H1 (cell line): ENCODE data around the gene ADAT3. TPM values are rescaled to one million over a fixed set of nuclear protein-coding genes. Genes with fewer than 3 reads are reported as not detected.

Experiments used
- CTCF ChIA-PET: fragments of 300-600 bp; sonication (Branson Sonifier 250); formaldehyde crosslinking; loops from one replicate; lab custom pipeline; 2021; ENCODE audit not compliant: partially characterized antibody; lab: Charles Lee
- POLR2A ChIA-PET: fragments of 300-600 bp; sonication (Branson Sonifier 250); formaldehyde crosslinking; loops from one replicate; lab custom pipeline; 2021; ENCODE audit warnings: inconsistent platforms; ENCODE audit not compliant: partially characterized antibody; lab: Charles Lee
- DNase-seq, 2 experiments: peaks; one replicate each; pipeline versions ENCODE4 v3.0.0 to v3.0.0-alpha.2; 2010 to 2022; ENCODE audit warnings: low spot score in 2 of 2, low read depth in 1 of 2, mixed read lengths in 1 of 2
- FAIRE-seq: peaks from 2 replicates; lab custom pipeline; 2011; peaks lifted over from hg19 to GRCh38; lab: Jason Lieb, UNC
- H2AFZ ChIP-seq: 2 replicates; pipeline ENCODE4 v1.8.1; 2012; ENCODE audit warnings: low read length, inconsistent platforms
- H2AK5ac ChIP-seq: 2 replicates; pipeline ENCODE4 v1.6.1; 2013; ENCODE audit warnings: low read depth, low read length
- H2BK120ac ChIP-seq: replicated peaks from 2 replicates; pipeline ENCODE3; 2013; ENCODE audit warnings: low read depth, low read length, inconsistent platforms
- H2BK12ac ChIP-seq: 2 replicates; pipeline ENCODE4 v1.6.1; 2013; ENCODE audit warnings: low read depth, low read length
- H2BK15ac ChIP-seq: 2 replicates; pipeline ENCODE4 v1.6.1; 2013; ENCODE audit warnings: low read length
- H2BK20ac ChIP-seq: 2 replicates; pipeline ENCODE4 v1.6.1; 2013; ENCODE audit warnings: low read length
- H2BK5ac ChIP-seq: 2 replicates; pipeline ENCODE4 v1.6.1; 2013; ENCODE audit warnings: low read depth, low read length
- H3K14ac ChIP-seq: 2 replicates; pipeline ENCODE4 v1.6.1; 2013; ENCODE audit warnings: inconsistent platforms; ENCODE audit not compliant: insufficient read length
- H3K18ac ChIP-seq: 2 replicates; pipeline ENCODE4 v1.6.1; 2013; ENCODE audit warnings: low read length; ENCODE audit errors: extremely low read depth
- H3K23ac ChIP-seq: 2 replicates; pipeline ENCODE4 v1.6.1; 2013; ENCODE audit warnings: inconsistent platforms; ENCODE audit not compliant: insufficient read length
- H3K23me2 ChIP-seq: 2 replicates; pipeline ENCODE4 v1.6.1; 2013; ENCODE audit warnings: low read depth, low read length
- H3K27ac ChIP-seq: 2 replicates; pipeline ENCODE4 v1.6.1; 2011; ENCODE audit warnings: low read depth, low read length, inconsistent platforms
- H3K27me3 ChIP-seq, 4 experiments: replicated peaks in 1 of 4; 1 replicate in 1 of 4; 2 replicates in 3 of 4; pipeline versions ENCODE4 v1.6.1 to v1.8.1; 2011 to 2013; ENCODE audit warnings: low read length in 3 of 4, mild to moderate bottlenecking in 3 of 4, inconsistent platforms in 2 of 4, mixed read lengths in 2 of 4, moderate library complexity in 1 of 4; ENCODE audit not compliant: control insufficient read depth in 3 of 4, insufficient read depth in 3 of 4; ENCODE audit errors: extremely low read depth in 1 of 4
- H3K36me3 ChIP-seq, 4 experiments: 2 replicates each; pipeline versions ENCODE4 v1.6.1 to v1.8.1; 2011 to 2013; ENCODE audit warnings: mild to moderate bottlenecking in 4 of 4, low read length in 3 of 4, moderate library complexity in 2 of 4, control low read depth in 1 of 4, inconsistent platforms in 1 of 4; ENCODE audit not compliant: insufficient read depth in 4 of 4, control insufficient read depth in 2 of 4
- H3K4ac ChIP-seq: replicated peaks from 2 replicates; pipeline ENCODE3; 2013; ENCODE audit warnings: low read length, low read depth, mixed read lengths, inconsistent platforms; ENCODE audit not compliant: insufficient read length
- H3K4me1 ChIP-seq, 4 experiments: replicated peaks in 1 of 4; 1 replicate in 1 of 4; 2 replicates in 3 of 4; pipeline versions ENCODE4 v1.6.1 to v1.8.1; 2011 to 2013; ENCODE audit warnings: low read length in 3 of 4, inconsistent platforms in 2 of 4, mixed read lengths in 1 of 4; ENCODE audit not compliant: insufficient read depth in 4 of 4, control insufficient read depth in 3 of 4
- H3K4me2 ChIP-seq, 2 experiments: 2 replicates each; pipeline versions ENCODE4 v1.6.1 to v1.8.1; 2011 to 2013; ENCODE audit warnings: low read depth in 2 of 2, low read length in 2 of 2, control low read depth in 1 of 2, inconsistent platforms in 1 of 2, mild to moderate bottlenecking in 1 of 2; ENCODE audit not compliant: insufficient read depth in 1 of 2
- H3K4me3 ChIP-seq, 4 experiments: fragments of 200-600, 300-600 bp in 1 of 4; sonication (generic), shearing (Covaris generic), sonication (Bioruptor Twin) in 1 of 4; 2 replicates each; pipeline versions ENCODE4 v1.5.1 to v1.8.1; 2011 to 2016; ENCODE audit warnings: low read length in 4 of 4, low read depth in 3 of 4, control low read depth in 2 of 4, inconsistent platforms in 2 of 4, mild to moderate bottlenecking in 2 of 4, mixed read lengths in 1 of 4, moderate library complexity in 1 of 4; ENCODE audit not compliant: insufficient read depth in 2 of 4; ENCODE audit errors: extremely low read depth in 1 of 4
- H3K56ac ChIP-seq: replicated peaks from 2 replicates; pipeline ENCODE3; 2013; ENCODE audit warnings: low read depth, mild to moderate bottlenecking, mixed read lengths, low read length, inconsistent platforms; ENCODE audit not compliant: insufficient read length
- H3K79me1 ChIP-seq: 2 replicates; pipeline ENCODE4 v1.6.1; 2013; ENCODE audit warnings: low read depth, low read length, control low read depth
- H3K79me2 ChIP-seq, 2 experiments: 2 replicates each; pipeline versions ENCODE4 v1.6.1 to v1.8.1; 2012 to 2013; ENCODE audit warnings: low read length in 2 of 2, mild to moderate bottlenecking in 2 of 2, inconsistent platforms in 1 of 2; ENCODE audit not compliant: insufficient read depth in 2 of 2, control insufficient read depth in 1 of 2
- H3K9ac ChIP-seq, 4 experiments: replicated peaks in 1 of 4; 1 replicate in 1 of 4; 2 replicates in 3 of 4; pipeline versions ENCODE4 v1.6.1 to v1.8.1; 2011 to 2013; ENCODE audit warnings: low read depth in 3 of 4, low read length in 3 of 4, control low read depth in 2 of 4, mild to moderate bottlenecking in 2 of 4, moderate library complexity in 2 of 4, inconsistent platforms in 1 of 4; ENCODE audit errors: extremely low read depth in 1 of 4
- H3K9me3 ChIP-seq, 2 experiments: 2 replicates each; pipeline versions ENCODE4 v1.6.1 to v1.8.1; 2012 to 2013; ENCODE audit warnings: mild to moderate bottlenecking in 2 of 2, moderate library complexity in 2 of 2, control low read depth in 1 of 2, inconsistent platforms in 1 of 2, low read depth in 1 of 2, low read length in 1 of 2, mixed read lengths in 1 of 2; ENCODE audit not compliant: insufficient read depth in 2 of 2
- H4K20me1 ChIP-seq, 2 experiments: replicated peaks in 1 of 2; 2 replicates each; pipeline versions ENCODE3 to v1.8.1; 2011 to 2013; ENCODE audit warnings: inconsistent platforms in 2 of 2, low read length in 2 of 2, mild to moderate bottlenecking in 1 of 2; ENCODE audit not compliant: insufficient read depth in 2 of 2, control insufficient read depth in 1 of 2
- H4K5ac ChIP-seq: 2 replicates; pipeline ENCODE4 v1.6.1; 2013; ENCODE audit warnings: low read length, low read depth, mixed read lengths, inconsistent platforms; ENCODE audit not compliant: insufficient read length
- H4K8ac ChIP-seq: 2 replicates; pipeline ENCODE4 v1.8.0; 2013; ENCODE audit warnings: mild to moderate bottlenecking, moderate library complexity, low read length, inconsistent platforms; ENCODE audit not compliant: insufficient read depth; ENCODE audit errors: extremely low read depth
- H4K91ac ChIP-seq: replicated peaks from 2 replicates; pipeline ENCODE3; 2013; ENCODE audit warnings: low read length, mixed read lengths, inconsistent platforms; ENCODE audit not compliant: insufficient read length
- CBX8 ChIP-seq: fragments of 300-800, 300-1000 bp; sonication (generic); IDR thresholded peaks from 2 replicates; pipeline ENCODE4 v1.7.1; 2016; ENCODE audit warnings: low read depth, low read length, borderline replicate concordance
- EP300 ChIP-seq, 2 experiments: IDR thresholded peaks; 1 replicate in 1 of 2; 2 replicates in 1 of 2; pipeline ENCODE4 v1.6.1; 2011 to 2012; ENCODE audit warnings: low read depth in 2 of 2, low read length in 2 of 2, mild to moderate bottlenecking in 2 of 2, borderline replicate concordance in 1 of 2, inconsistent platforms in 1 of 2, moderate library complexity in 1 of 2
- FOSL1 ChIP-seq: IDR thresholded peaks from 2 replicates; pipeline ENCODE4 v1.6.1; 2011; ENCODE audit warnings: mild to moderate bottlenecking, low read depth, low read length, moderate library complexity; ENCODE audit not compliant: insufficient read depth
- KDM5A ChIP-seq: fragments of 200-600 bp; IDR thresholded peaks from 2 replicates; pipeline ENCODE4 v1.7.1; 2012; ENCODE audit warnings: mild to moderate bottlenecking, low read length, inconsistent platforms, mixed read lengths
- SIRT6 ChIP-seq: IDR thresholded peaks from one replicate; pipeline ENCODE4 v1.7.1; 2012; ENCODE audit warnings: low read length, inconsistent platforms
- SRF ChIP-seq: IDR thresholded peaks from 2 replicates; pipeline ENCODE4 v1.6.1; 2011; ENCODE audit warnings: mild to moderate bottlenecking, low read depth, low read length, moderate library complexity
- WGBS, 2 experiments: shearing (Covaris generic) in 1 of 2; methylation state at CpG; one replicate each; pipeline versions ENCODE4 v1.1.6 to v1.1.7; 2013 to 2015; ENCODE audit warnings: low lambda C conversion rate in 2 of 2, mixed read lengths in 2 of 2, inconsistent platforms in 1 of 2, low coverage in 1 of 2, missing lambda C conversion rate in 1 of 2; ENCODE audit not compliant: insufficient replicate concordance in 2 of 2, insufficient coverage in 1 of 2, insufficient read length in 1 of 2; ENCODE audit errors: extremely low coverage in 1 of 2, missing lambda C conversion rate in 1 of 2; 5-methylcytosine and 5-hydroxymethylcytosine counted together
- polyA plus RNA-seq, 7 experiments: library from polyadenylated mRNA; depleted of rRNA in 3 of 7; stranded (reverse) in 5 of 7; unstranded in 2 of 7; fragments of >200 nt in 5 of 7; fragments of 200-250 nt in 2 of 7; gene quantifications; 1 replicate in 5 of 7; 2 replicates in 1 of 7; 4 replicates in 1 of 7; pipeline versions ENCODE4 v1.2.1 to v1.2.3, GENCODE V29; 2011 to 2013; ENCODE audit warnings: missing spikeins in 2 of 7, mixed read lengths in 2 of 7
- total RNA-seq: library from RNA; stranded (reverse); fragmentation: NEBNext Ultra II Directional; extraction: Animal tissue kit (Norgen Biotek cat#: 25700); gene quantifications from 2 replicates; pipeline ENCODE4 v1.2.1, GENCODE V29; 2021
- TF ChIP-seq, protein P1 (sequence below): IDR thresholded peaks from 2 replicates; pipeline ENCODE4 v1.6.1; 2012; ENCODE audit warnings: inconsistent platforms
- TF ChIP-seq, protein P2 (sequence below), 3 experiments: IDR thresholded peaks; 1 replicate in 2 of 3; 2 replicates in 1 of 3; pipeline versions ENCODE4 v1.5.1 to v1.6.1; 2011; ENCODE audit warnings: low read length in 3 of 3, mild to moderate bottlenecking in 3 of 3, inconsistent platforms in 2 of 3, low read depth in 1 of 3, moderate library complexity in 1 of 3; ENCODE audit not compliant: insufficient read depth in 1 of 3; ENCODE audit errors: control extremely low read depth in 1 of 3

Gene ADAT3
- total and polyA plus RNA-seq, 2 of the 8 experiments (the other 6 are each of a cell fraction or from before 2014, with no cell fraction given): 5.4 to 10.8 TPM

DNA sequence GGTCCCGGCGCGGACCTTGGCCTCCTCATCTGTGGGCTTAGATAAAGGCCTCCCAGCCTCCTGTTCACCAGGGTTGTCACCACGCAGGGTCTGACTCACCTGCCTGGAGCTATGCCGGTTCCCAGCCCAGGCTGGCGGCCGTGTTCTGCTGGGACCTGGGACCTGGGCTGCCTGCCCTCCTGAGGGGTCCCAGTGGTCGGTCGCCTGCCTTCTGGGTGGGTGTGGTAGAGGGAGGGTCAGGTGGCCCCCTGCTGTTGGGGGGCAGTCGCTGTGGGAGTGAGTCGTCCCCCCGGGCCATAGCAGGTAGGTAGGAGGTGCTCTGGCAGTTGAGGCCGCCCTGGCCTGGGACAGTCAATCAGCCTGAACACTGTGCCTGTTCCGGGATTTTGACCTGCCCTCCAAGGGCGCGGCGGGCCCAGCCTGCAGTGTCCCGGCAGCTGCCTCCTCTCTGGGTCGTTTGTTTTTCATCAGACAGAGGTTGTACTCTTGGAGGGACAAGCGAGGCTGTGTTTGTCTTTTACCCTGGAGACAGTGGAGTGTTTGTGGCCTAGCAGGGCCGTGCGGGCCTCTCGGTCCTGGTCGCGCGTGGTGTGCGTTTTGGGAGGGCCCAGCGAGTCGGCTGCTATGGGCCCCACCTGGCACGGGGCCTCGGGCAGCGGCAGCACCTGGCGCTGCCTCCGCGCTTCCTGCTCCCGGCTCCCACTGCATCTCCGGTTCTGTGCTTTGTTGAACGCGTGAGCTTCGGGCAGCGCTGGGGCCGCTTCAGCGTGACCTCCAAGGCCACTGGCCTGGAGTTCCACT, 2.6 kb downstream of the ADAT3 start:
- H3K4me2 ChIP-seq: no peak overlapping the region
- H3K9ac ChIP-seq: no peak overlapping the region

More for the DNA sequence above, 2.6 kb downstream of the ADAT3 start:
- no peak for FAIRE-seq
- ChIA-PET POLR2A (interaction anchor here (1.2 to 2.0 kb wide), 4 partner anchors 9 to 36 kb away, joined by 3 to 8 read pairs (median 6); no protein-coding TSS in a partner anchor), CTCF (interaction anchor here (2.5 kb wide), 1 partner anchor 10 kb away, joined by 8 read pairs; no protein-coding TSS in a partner anchor)
- no peak for DNase-seq
- H3K27ac ChIP-seq: no peak overlapping the region
- H4K20me1 ChIP-seq: peaks cover 9 to 24% of the 10 kb centered on the region in 2 experiments
- peaks cover 0 to 11% (median 3%) of the 10 kb centered on the region in 4 experiments; a peak in 3 of 8 replicates for H3K36me3 ChIP-seq
- H3K23me2 ChIP-seq: peaks cover 3% of the 10 kb centered on the region
- no peak overlapping the region; the same call in 1 of the 2 replicates for H2AK5ac ChIP-seq
- no peak overlapping the region for H2BK120ac ChIP-seq
- H3K4me1 ChIP-seq: peaks cover 0 to 9% (median 8%) of the 10 kb centered on the region in 4 experiments; a peak in 5 of 7 replicates
- H3K56ac ChIP-seq: no peak overlapping the region
- peaks cover 18% of the 10 kb centered on the region for H3K79me1 ChIP-seq
- H3K27me3 ChIP-seq: no peaks in the 10 kb centered on the region
- peaks cover 12 to 65% of the 10 kb centered on the region in 2 experiments; a peak in 3 of 4 replicates for H3K79me2 ChIP-seq
- 92% methylated on average over 36 of the region's 43 CpGs; no CpG with 5 or more reads in 1 of the 2 experiments for WGBS, 2 experiments
- H4K8ac ChIP-seq: peak overlapping the region; percentile 86; the same call in 1 of the 2 replicates
- H4K91ac ChIP-seq: no peak overlapping the region
- H3K4ac ChIP-seq: peak overlapping the region; percentile 53
- H3K9me3 ChIP-seq: no peaks in the 10 kb centered on the region
- H2BK20ac ChIP-seq: no peak overlapping the region
- TF ChIP-seq KDM5A: no peak
- TF ChIP-seq, protein P1, sequence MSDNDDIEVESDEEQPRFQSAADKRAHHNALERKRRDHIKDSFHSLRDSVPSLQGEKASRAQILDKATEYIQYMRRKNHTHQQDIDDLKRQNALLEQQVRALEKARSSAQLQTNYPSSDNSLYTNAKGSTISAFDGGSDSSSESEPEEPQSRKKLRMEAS: no peak
- TF ChIP-seq, protein P2, sequence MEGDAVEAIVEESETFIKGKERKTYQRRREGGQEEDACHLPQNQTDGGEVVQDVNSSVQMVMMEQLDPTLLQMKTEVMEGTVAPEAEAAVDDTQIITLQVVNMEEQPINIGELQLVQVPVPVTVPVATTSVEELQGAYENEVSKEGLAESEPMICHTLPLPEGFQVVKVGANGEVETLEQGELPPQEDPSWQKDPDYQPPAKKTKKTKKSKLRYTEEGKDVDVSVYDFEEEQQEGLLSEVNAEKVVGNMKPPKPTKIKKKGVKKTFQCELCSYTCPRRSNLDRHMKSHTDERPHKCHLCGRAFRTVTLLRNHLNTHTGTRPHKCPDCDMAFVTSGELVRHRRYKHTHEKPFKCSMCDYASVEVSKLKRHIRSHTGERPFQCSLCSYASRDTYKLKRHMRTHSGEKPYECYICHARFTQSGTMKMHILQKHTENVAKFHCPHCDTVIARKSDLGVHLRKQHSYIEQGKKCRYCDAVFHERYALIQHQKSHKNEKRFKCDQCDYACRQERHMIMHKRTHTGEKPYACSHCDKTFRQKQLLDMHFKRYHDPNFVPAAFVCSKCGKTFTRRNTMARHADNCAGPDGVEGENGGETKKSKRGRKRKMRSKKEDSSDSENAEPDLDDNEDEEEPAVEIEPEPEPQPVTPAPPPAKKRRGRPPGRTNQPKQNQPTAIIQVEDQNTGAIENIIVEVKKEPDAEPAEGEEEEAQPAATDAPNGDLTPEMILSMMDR (IDR thresholded peaks at IDR 0.05; ENCODE audit: control extremely low read depth in 1 of 3, insufficient read depth in 1 of 3, low read depth in 1 of 3, low read length in 3 of 3): no peak
- no peak for TF ChIP-seq SIRT6
- no peak for TF ChIP-seq CBX8
- TF ChIP-seq SRF: no peak
- no peak for TF ChIP-seq EP300 (IDR thresholded peaks at IDR 0.05; ENCODE audit: borderline replicate concordance in 1 of 2, low read depth in 2 of 2, low read length in 2 of 2)
- no peak for TF ChIP-seq FOSL1
- H2BK12ac ChIP-seq: no peak overlapping the region
- no peak overlapping the region for H2BK5ac ChIP-seq
- no peak overlapping the region for H3K18ac ChIP-seq
- H2AFZ ChIP-seq: no peak overlapping the region
- no peak overlapping the region for H3K23ac ChIP-seq
- H3K14ac ChIP-seq: no peak overlapping the region
- H2BK15ac ChIP-seq: no peak overlapping the region
- H3K4me3 ChIP-seq: no peak overlapping the region
- H4K5ac ChIP-seq: no peak overlapping the region
